SK-N-SH (cell line): Measurements from ENCODE around the gene PXDN. TPM values are rescaled to one million over a fixed set of nuclear protein-coding genes. Genes with fewer than 3 reads are reported as not detected.

ENCODE experiments used
- CTCF ChIA-PET: fragments of 300-600, 350-600 bp; formaldehyde crosslinking; extraction: SDS; loops from one replicate; lab custom pipeline; 2021; lab: Yijun Ruan, JAX
- POLR2A ChIA-PET: fragments of 350-600 bp; sonication (Branson Sonifier 250); formaldehyde crosslinking; extraction: SDS; loops from one replicate; lab custom pipeline; 2020; ENCODE audit warnings: antibody characterized with exemption, inconsistent platforms; lab: Yijun Ruan, JAX
- DNase-seq: peaks from one replicate; pipeline ENCODE4 v3.0.0; 2012
- H2AFZ ChIP-seq: fragments of 200-600 bp; sonication (generic); 2 replicates; pipeline ENCODE4 v1.8.1; 2016; ENCODE audit warnings: antibody characterized with exemption, mild to moderate bottlenecking, low read depth
- H3F3A ChIP-seq: fragments of 200-600 bp; sonication (generic); replicated peaks from 2 replicates; pipeline ENCODE3; 2016; ENCODE audit warnings: antibody characterized with exemption, mild to moderate bottlenecking; ENCODE audit not compliant: insufficient read depth
- H3K27ac ChIP-seq, 2 experiments: fragments of 200-500 bp in 1 of 2; fragments of 200-600 bp in 1 of 2; sonication (Bioruptor generic) in 1 of 2; sonication (generic), shearing (Covaris generic) in 1 of 2; 2 replicates each; pipeline versions ENCODE4 v1.5.1 to v1.6.1; 2014 to 2016; ENCODE audit warnings: low read depth in 2 of 2, inconsistent platforms in 1 of 2, low read length in 1 of 2, mild to moderate bottlenecking in 1 of 2, mixed read lengths in 1 of 2
- H3K27me3 ChIP-seq: fragments of 200-600 bp; sonication (generic), shearing (Covaris generic); 2 replicates; pipeline ENCODE4 v1.6.1; 2016; ENCODE audit warnings: mixed run types; ENCODE audit not compliant: insufficient read depth
- H3K36me3 ChIP-seq, 2 experiments: fragments of 200-500 bp in 1 of 2; fragments of 200-600 bp in 1 of 2; sonication (Bioruptor generic) in 1 of 2; sonication (generic) in 1 of 2; replicated peaks in 1 of 2; 2 replicates each; pipeline versions ENCODE3 to v1.5.1; 2014 to 2016; ENCODE audit warnings: low read length in 1 of 2, mild to moderate bottlenecking in 1 of 2; ENCODE audit not compliant: insufficient read depth in 2 of 2, control insufficient read depth in 1 of 2
- H3K4me1 ChIP-seq, 2 experiments: fragments of 200-500 bp in 1 of 2; fragments of 200-600 bp in 1 of 2; sonication (Bioruptor generic) in 1 of 2; sonication (generic), shearing (Covaris generic) in 1 of 2; 2 replicates each; pipeline versions ENCODE4 v1.5.1 to v1.6.1; 2014 to 2016; ENCODE audit warnings: low read depth in 1 of 2, low read length in 1 of 2, mixed run types in 1 of 2; ENCODE audit not compliant: insufficient read depth in 2 of 2, control insufficient read depth in 1 of 2
- H3K4me2 ChIP-seq: fragments of 200-600 bp; sonication (generic), shearing (Covaris generic); 2 replicates; pipeline ENCODE4 v1.6.1; 2017; ENCODE audit warnings: mixed run types
- H3K4me3 ChIP-seq, 2 experiments: fragments of 200-500 bp in 1 of 2; fragments of 200-600 bp in 1 of 2; sonication (Bioruptor generic) in 1 of 2; sonication (generic), shearing (Covaris generic) in 1 of 2; 2 replicates each; pipeline versions ENCODE4 v1.5.1 to v1.8.1; 2014 to 2016; ENCODE audit warnings: low read depth in 2 of 2, inconsistent platforms in 1 of 2, low read length in 1 of 2, mild to moderate bottlenecking in 1 of 2, mixed read lengths in 1 of 2, moderate library complexity in 1 of 2
- H3K79me2 ChIP-seq: fragments of 200-600 bp; sonication (generic); 2 replicates; pipeline ENCODE4 v1.8.1; 2017; ENCODE audit warnings: mild to moderate bottlenecking; ENCODE audit not compliant: insufficient read depth
- H3K9ac ChIP-seq: fragments of 200-600 bp; sonication (generic); 2 replicates; pipeline ENCODE4 v1.6.1; 2017; ENCODE audit warnings: mixed run types
- H3K9me2 ChIP-seq: fragments of 200-600 bp; sonication (generic); 2 replicates; pipeline ENCODE4 v1.6.1; 2017; ENCODE audit warnings: mixed run types
- H3K9me3 ChIP-seq: fragments of 200-600 bp; sonication (generic); 2 replicates; pipeline ENCODE4 v1.6.1; 2017; ENCODE audit warnings: mixed run types, mild to moderate bottlenecking, moderate library complexity
- H4K20me1 ChIP-seq: fragments of 200-600 bp; sonication (generic); 2 replicates; pipeline ENCODE4 v1.6.1; 2017; ENCODE audit warnings: mild to moderate bottlenecking, mixed run types; ENCODE audit not compliant: insufficient read depth
- CHD2 ChIP-seq: fragments of 150-350 bp; IDR thresholded peaks from 2 replicates; pipeline ENCODE4 v1.6.1; 2018; ENCODE audit warnings: low read length; ENCODE audit not compliant: partially characterized antibody
- CTCF ChIP-seq: fragments of 200-600 bp; sonication (generic); IDR thresholded peaks from 2 replicates; pipeline ENCODE4 v1.6.1; 2017; ENCODE audit warnings: antibody characterized with exemption, mild to moderate bottlenecking, moderate library complexity
- EP300 ChIP-seq, 2 experiments: IDR thresholded peaks; 2 replicates each; pipeline versions ENCODE4 v1.4.0 to v1.6.1; 2012; ENCODE audit warnings: borderline replicate concordance in 1 of 2, low read depth in 1 of 2, low read length in 1 of 2
- EZH2phosphoT487 ChIP-seq: fragments of 200-600 bp; sonication (generic); IDR thresholded peaks from 2 replicates; pipeline ENCODE4 v1.6.1; 2017; ENCODE audit warnings: low read depth, mixed run types, mild to moderate bottlenecking, antibody characterized with exemption, moderate library complexity, borderline replicate concordance
- FOXM1 ChIP-seq: IDR thresholded peaks from 2 replicates; pipeline ENCODE4 v1.4.0; 2012; ENCODE audit warnings: low read depth, mild to moderate bottlenecking
- GABPA ChIP-seq: IDR thresholded peaks from 2 replicates; pipeline ENCODE4 v1.4.0; 2012; ENCODE audit warnings: low read depth, mild to moderate bottlenecking
- GATA2 ChIP-seq: sonication (generic); formaldehyde crosslinking; IDR thresholded peaks from 2 replicates; pipeline ENCODE4 v1.5.0; 2020; ENCODE audit warnings: mild to moderate bottlenecking, missing genetic modification reagents
- MAX ChIP-seq: IDR thresholded peaks from 2 replicates; pipeline ENCODE4 v1.4.0; 2012; ENCODE audit warnings: low read depth
- MEF2A ChIP-seq: IDR thresholded peaks from 2 replicates; pipeline ENCODE4 v1.4.0; 2012; ENCODE audit warnings: low read depth, borderline replicate concordance
- MXI1 ChIP-seq: IDR thresholded peaks from 2 replicates; pipeline ENCODE4 v1.6.1; 2012; ENCODE audit warnings: mild to moderate bottlenecking, low read depth, low read length, improper control_type of control experiment
- NFIC ChIP-seq: IDR thresholded peaks from 2 replicates; pipeline ENCODE4 v1.4.0; 2012; ENCODE audit warnings: borderline replicate concordance
- NRF1 ChIP-seq: IDR thresholded peaks from 2 replicates; pipeline ENCODE4 v1.6.1; 2012; ENCODE audit warnings: low read depth, mild to moderate bottlenecking, low read length
- PBX3 ChIP-seq: IDR thresholded peaks from 2 replicates; pipeline ENCODE4; 2012
- POLR2AphosphoS5 ChIP-seq: IDR thresholded peaks from 2 replicates; pipeline ENCODE4 v1.6.1; 2012; ENCODE audit warnings: low read depth, low read length
- RAD21 ChIP-seq: IDR thresholded peaks from 2 replicates; pipeline ENCODE4 v1.6.1; 2012; ENCODE audit warnings: mild to moderate bottlenecking, low read length
- RXRA ChIP-seq: IDR thresholded peaks from 2 replicates; pipeline ENCODE4 v1.4.0; 2012; ENCODE audit warnings: low read depth, mild to moderate bottlenecking, borderline replicate concordance
- SIN3A ChIP-seq: IDR thresholded peaks from 2 replicates; pipeline ENCODE4 v1.6.1; 2012; ENCODE audit warnings: low read depth, mild to moderate bottlenecking, low read length, moderate library complexity, borderline replicate concordance
- TAF1 ChIP-seq: IDR thresholded peaks from 2 replicates; pipeline ENCODE4 v1.6.1; 2012; ENCODE audit warnings: low read depth, mild to moderate bottlenecking, low read length, moderate library complexity, borderline replicate concordance
- USF1 ChIP-seq: IDR thresholded peaks from 2 replicates; pipeline ENCODE4 v1.4.0; 2012; ENCODE audit warnings: low read depth, borderline replicate concordance
- WGBS: methylation state at CpG from one replicate; pipeline ENCODE4 v1.1.6; 2017; ENCODE audit warnings: low lambda C conversion rate; 5-methylcytosine and 5-hydroxymethylcytosine counted together
- polyA plus RNA-seq, 3 experiments: library from polyadenylated mRNA; depleted of rRNA; stranded (reverse); fragments of >200 nt; gene quantifications; 2 replicates each; pipeline ENCODE4 v1.2.3, GENCODE V29; 2012
- TF ChIP-seq, protein P1 (sequence below): IDR thresholded peaks from 2 replicates; pipeline ENCODE4 v1.4.0; 2012; ENCODE audit warnings: low read depth, borderline replicate concordance

The PXDN gene
- polyA plus RNA-seq, 1 of the 3 experiments (the other 2 are of a cell fraction): 146 TPM

GRCh38 chr2:1638281-1638860 lies 105.9 kb downstream of the PXDN start:
- peaks cover 3% of the 10 kb centered on the region; the same call in 1 of the 2 replicates for H3K79me2 ChIP-seq
- no peak overlapping the region for H3K27ac ChIP-seq
- no peak for DNase-seq
- POLR2A ChIA-PET: no interaction called here
- no peaks in the 10 kb centered on the region for H3F3A ChIP-seq
- no peaks in the 10 kb centered on the region for H3K27me3 ChIP-seq
- H3K4me2 ChIP-seq: no peak overlapping the region
- 69% methylated on average over 10 of the region's 11 CpGs for whole genome bisulfite sequencing
- no peak overlapping the region for H3K4me3 ChIP-seq
- H3K36me3 ChIP-seq: peaks cover 33 to 88% of the 10 kb centered on the region in 2 experiments
- no peak overlapping the region for H3K9ac ChIP-seq
- no peaks in the 10 kb centered on the region for H4K20me1 ChIP-seq
- CTCF ChIA-PET: no interaction called here
- no peak overlapping the region for H2AFZ ChIP-seq
- H3K4me1 ChIP-seq: peaks cover 0 to 21% of the 10 kb centered on the region in 2 experiments; a peak in 1 of 4 replicates
- TF ChIP-seq PBX3 (no peak), MXI1 (no peak), EZH2phosphoT487 (no peak), EP300 (IDR thresholded peaks at IDR 0.05; ENCODE audit: borderline replicate concordance in 1 of 2, low read depth in 1 of 2, low read length in 1 of 2) (no peak), CHD2 (no peak), MEF2A (no peak), SIN3A (no peak), NFIC (no peak), POLR2AphosphoS5 (no peak), FOXM1 (no peak), TAF1 (no peak), CTCF (no peak), GABPA (no peak), USF1 (no peak), NRF1 (no peak), RXRA (no peak), MAX (no peak), GATA2 (no peak), RAD21 (no peak)
- TF ChIP-seq, protein P1, sequence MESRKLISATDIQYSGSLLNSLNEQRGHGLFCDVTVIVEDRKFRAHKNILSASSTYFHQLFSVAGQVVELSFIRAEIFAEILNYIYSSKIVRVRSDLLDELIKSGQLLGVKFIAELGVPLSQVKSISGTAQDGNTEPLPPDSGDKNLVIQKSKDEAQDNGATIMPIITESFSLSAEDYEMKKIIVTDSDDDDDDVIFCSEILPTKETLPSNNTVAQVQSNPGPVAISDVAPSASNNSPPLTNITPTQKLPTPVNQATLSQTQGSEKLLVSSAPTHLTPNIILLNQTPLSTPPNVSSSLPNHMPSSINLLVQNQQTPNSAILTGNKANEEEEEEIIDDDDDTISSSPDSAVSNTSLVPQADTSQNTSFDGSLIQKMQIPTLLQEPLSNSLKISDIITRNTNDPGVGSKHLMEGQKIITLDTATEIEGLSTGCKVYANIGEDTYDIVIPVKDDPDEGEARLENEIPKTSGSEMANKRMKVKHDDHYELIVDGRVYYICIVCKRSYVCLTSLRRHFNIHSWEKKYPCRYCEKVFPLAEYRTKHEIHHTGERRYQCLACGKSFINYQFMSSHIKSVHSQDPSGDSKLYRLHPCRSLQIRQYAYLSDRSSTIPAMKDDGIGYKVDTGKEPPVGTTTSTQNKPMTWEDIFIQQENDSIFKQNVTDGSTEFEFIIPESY: no peak
- no peaks in the 10 kb centered on the region for H3K9me3 ChIP-seq
- H3K9me2 ChIP-seq: no peaks in the 10 kb centered on the region
